Transverse colon (tissue), 4 donors: Measurements from ENCODE around the gene SOD1. TPM values are rescaled to one million over a fixed set of nuclear protein-coding genes. Genes with fewer than 3 reads are reported as not detected.
"Not testable (repeated sequence)": the region's sequence is repeated elsewhere in the genome, so short reads cannot be mapped to it uniquely, and the experiment has no call there.

Experiments
- DNase-seq: peaks from one replicate; pipeline ENCODE4 v3.0.0-alpha.2; 2019
- H3K27ac ChIP-seq, 4 donors: fragments of 200-600 bp; sonication (generic); 2 replicates each; pipeline ENCODE4 v1.5.1; 2016 to 2018; ENCODE audit warnings: inconsistent platforms in 4 of 4
- H3K27me3 ChIP-seq: fragments of 200-600 bp; sonication (generic); 2 replicates; pipeline ENCODE4 v1.5.1; 2017; ENCODE audit warnings: inconsistent platforms
- H3K36me3 ChIP-seq, 4 donors: fragments of 200-600 bp; sonication (generic); 2 replicates each; pipeline ENCODE4 v1.5.1; 2017 to 2019; ENCODE audit warnings: inconsistent platforms in 4 of 4
- H3K4me1 ChIP-seq, 4 donors: fragments of 200-600 bp; sonication (generic); 2 replicates each; pipeline ENCODE4 v1.5.1; 2017 to 2020; ENCODE audit warnings: inconsistent platforms in 4 of 4
- H3K4me3 ChIP-seq, 4 donors: fragments of 200-600 bp; sonication (generic); 1 replicate in 1 of 4; 2 replicates in 3 of 4; pipeline versions ENCODE4 v1.5.1 to v1.6.1; 2017 to 2019; ENCODE audit warnings: inconsistent platforms in 4 of 4
- H3K9me3 ChIP-seq, 2 donors: fragments of 200-600 bp; sonication (generic); 2 replicates each; pipeline ENCODE4 v1.5.1; 2017 to 2019; ENCODE audit warnings: inconsistent platforms in 2 of 2
- EP300 ChIP-seq: sonication (generic); formaldehyde crosslinking; IDR thresholded peaks from one replicate; pipeline ENCODE4 v1.6.1; 2017; ENCODE audit warnings: antibody characterized with exemption, low read depth
- POLR2A ChIP-seq: fragments of 450-650 bp; IDR thresholded peaks from one replicate; pipeline ENCODE4 v1.6.1; 2016; ENCODE audit warnings: antibody characterized with exemption, mild to moderate bottlenecking, moderate library complexity
- POLR2AphosphoS5 ChIP-seq, 3 donors: sonication (generic); formaldehyde crosslinking; IDR thresholded peaks; one replicate each; pipeline ENCODE4 v1.6.1; 2016; ENCODE audit warnings: antibody characterized with exemption in 3 of 3
- WGBS, 2 donors: methylation state at CpG; one replicate each; pipeline ENCODE4 v1.1.5; 2018; ENCODE audit warnings: low coverage in 1 of 2; 5-methylcytosine and 5-hydroxymethylcytosine counted together
- in situ Hi-C, 4 donors: fragments of 200-750 bp; cut with MboI; loops; one replicate each; pipeline versions ENCODE4 v1.15.0 to v1.15.1; 2017; ENCODE audit warnings: low sequenced_read_pairs in 3 of 4, low pct_ligation_motif_present in 1 of 4, low pct_unique_long_range_greater_than_20kb in 1 of 4
- intact Hi-C: fragments of 100-400 bp; cut with DNase I; formaldehyde crosslinking; loops from one replicate; pipeline ENCODE4 v1.15.1; 2023; ENCODE audit warnings: low total_unique reads
- total RNA-seq, 4 donors: library from RNA; depleted of rRNA; stranded (reverse); fragments of >200 nt; gene quantifications; one replicate each; pipeline ENCODE4 v1.1.0, GENCODE V29; 2016
- TF ChIP-seq, protein P1 (sequence below), 5 experiments: fragments of 200-600 bp in 3 of 5; fragments of 450-650 bp in 2 of 5; sonication (generic) in 3 of 5; IDR thresholded peaks; 1 replicate in 2 of 5; 2 replicates in 3 of 5; pipeline ENCODE4 v1.5.1; 2016 to 2017; ENCODE audit warnings: antibody characterized with exemption in 5 of 5, inconsistent platforms in 3 of 5, mild to moderate bottlenecking in 2 of 5, moderate library complexity in 1 of 5

SOD1 gene
- total RNA-seq, 4 donors from 2014 or later, result 117 to 312 (median 256) TPM

DNA sequence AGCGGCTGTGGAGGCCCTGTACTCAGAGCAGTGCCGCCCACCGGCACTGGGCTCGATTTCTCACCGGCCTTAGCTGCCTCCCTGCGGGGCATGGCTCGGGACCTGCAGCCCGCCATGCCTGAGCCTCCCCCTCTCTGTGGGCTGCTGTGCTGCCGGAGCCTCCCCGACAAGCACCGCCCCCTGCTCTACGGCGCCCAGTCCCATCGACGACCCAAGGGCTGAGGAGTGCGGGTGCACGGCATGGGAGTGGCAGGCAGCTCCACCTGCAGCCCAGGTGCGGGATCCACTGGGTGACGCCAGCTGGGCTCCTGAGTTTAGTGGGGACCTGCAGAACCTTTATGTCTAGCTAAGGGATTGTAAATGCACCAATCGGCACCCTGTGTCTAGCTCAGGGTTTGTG lies 5.2 kb upstream of the SOD1 start:
- in situ Hi-C loops (no loop called here), intact Hi-C loops (no loop called here)
- WGBS, 2 donors, result 95% methylated on average over 20 of the region's 20 CpGs; no CpG with 5 or more reads in 1 of the 2 donors
- H3K4me1 ChIP-seq, result peaks cover 0 to 22% (median 8%) of the 10 kb centered on the region in 4 donors
- H3K27ac ChIP-seq, result no peak overlapping the region
- no peak overlapping the region for H3K4me3 ChIP-seq
- H3K27me3 ChIP-seq, result no peaks in the 10 kb centered on the region
- H3K9me3 ChIP-seq, result no peaks in the 10 kb centered on the region
- no peaks in the 10 kb centered on the region for H3K36me3 ChIP-seq
- DNase-seq, result no peak
- TF ChIP-seq, protein P1, sequence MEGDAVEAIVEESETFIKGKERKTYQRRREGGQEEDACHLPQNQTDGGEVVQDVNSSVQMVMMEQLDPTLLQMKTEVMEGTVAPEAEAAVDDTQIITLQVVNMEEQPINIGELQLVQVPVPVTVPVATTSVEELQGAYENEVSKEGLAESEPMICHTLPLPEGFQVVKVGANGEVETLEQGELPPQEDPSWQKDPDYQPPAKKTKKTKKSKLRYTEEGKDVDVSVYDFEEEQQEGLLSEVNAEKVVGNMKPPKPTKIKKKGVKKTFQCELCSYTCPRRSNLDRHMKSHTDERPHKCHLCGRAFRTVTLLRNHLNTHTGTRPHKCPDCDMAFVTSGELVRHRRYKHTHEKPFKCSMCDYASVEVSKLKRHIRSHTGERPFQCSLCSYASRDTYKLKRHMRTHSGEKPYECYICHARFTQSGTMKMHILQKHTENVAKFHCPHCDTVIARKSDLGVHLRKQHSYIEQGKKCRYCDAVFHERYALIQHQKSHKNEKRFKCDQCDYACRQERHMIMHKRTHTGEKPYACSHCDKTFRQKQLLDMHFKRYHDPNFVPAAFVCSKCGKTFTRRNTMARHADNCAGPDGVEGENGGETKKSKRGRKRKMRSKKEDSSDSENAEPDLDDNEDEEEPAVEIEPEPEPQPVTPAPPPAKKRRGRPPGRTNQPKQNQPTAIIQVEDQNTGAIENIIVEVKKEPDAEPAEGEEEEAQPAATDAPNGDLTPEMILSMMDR (IDR thresholded peaks at IDR 0.05), result no peak
- TF ChIP-seq POLR2A (no peak), POLR2AphosphoS5 (IDR thresholded peaks at IDR 0.05) (no peak), EP300 (no peak)

DNA sequence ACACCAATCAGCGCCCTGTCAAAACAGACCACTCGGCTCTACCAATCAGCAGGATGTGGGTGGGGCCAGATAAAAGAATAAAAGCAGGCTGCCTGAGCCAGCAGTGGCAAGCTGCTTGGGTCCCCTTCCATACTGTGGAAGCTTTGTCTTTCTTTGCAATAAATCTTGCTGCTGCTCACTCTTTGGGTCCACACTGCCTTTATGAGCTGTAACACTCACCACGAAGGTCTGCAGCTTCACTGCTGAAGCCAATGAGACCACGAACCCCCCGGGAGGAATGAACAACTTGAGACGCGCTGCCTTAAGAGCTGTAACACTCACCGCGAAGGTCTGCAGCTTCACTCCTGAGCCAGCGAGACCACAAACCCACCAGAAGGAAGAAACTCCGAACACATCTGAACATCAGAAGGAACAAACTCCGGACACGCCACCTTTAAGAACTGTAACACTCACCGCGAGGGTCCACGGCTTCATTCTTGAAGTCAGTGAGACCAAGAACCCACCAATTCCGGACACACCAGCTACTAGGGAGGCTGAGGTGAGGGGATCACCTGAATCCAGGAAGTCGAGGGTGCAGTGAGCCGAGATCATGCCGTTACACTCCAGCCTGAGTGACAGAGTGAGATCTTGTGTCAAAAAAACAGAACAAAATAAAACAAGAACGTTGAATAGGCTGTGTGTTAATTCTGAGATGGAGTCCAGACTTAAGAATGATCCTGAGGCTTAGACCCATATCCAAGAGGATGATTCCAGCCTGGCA lies 4.5 kb upstream of the SOD1 start:
- H3K4me3 ChIP-seq, in situ Hi-C loops: not testable (repeated sequence)

GRCh38 chr21:31656199-31657095 lies 3.0 kb upstream of the SOD1 start:
- H3K27ac ChIP-seq, result peak overlapping the region; percentile 90 to 97 (median 95)
- peaks cover 3 to 34% (median 17%) of the 10 kb centered on the region in 4 donors for H3K4me1 ChIP-seq
- no peaks in the 10 kb centered on the region for H3K36me3 ChIP-seq
- TF ChIP-seq, protein P1 (IDR thresholded peaks at IDR 0.05), result no peak
- TF ChIP-seq POLR2A (no peak), POLR2AphosphoS5 (IDR thresholded peaks at IDR 0.05) (no peak), EP300 (no peak)
- in situ Hi-C loops (no loop called here), intact Hi-C loops (loop anchor here (5.0 kb wide), 1 partner anchor 81 kb away; no protein-coding TSS in a partner anchor)
- no peak for DNase-seq
- 77 to 81% methylated on average over 9 to 13 of the region's 13 CpGs for WGBS, 2 donors
- H3K9me3 ChIP-seq, result no peaks in the 10 kb centered on the region
- no peaks in the 10 kb centered on the region for H3K27me3 ChIP-seq
- H3K4me3 ChIP-seq, result no peak overlapping the region

More for the DNA sequence above, 4.5 kb upstream of the SOD1 start:
- H3K27ac ChIP-seq, DNase-seq, H3K36me3 ChIP-seq, H3K27me3 ChIP-seq, H3K9me3 ChIP-seq: not testable (repeated sequence)
- 78 to 80% methylated on average over 1 to 21 of the region's 21 CpGs for WGBS, 2 donors
- H3K4me1 ChIP-seq, result peaks cover 0 to 22% (median 8%) of the 10 kb centered on the region in 4 donors
- intact Hi-C loops, result loop anchor here (5.0 kb wide), 1 partner anchor 82 kb away; no protein-coding TSS in a partner anchor

DNA sequence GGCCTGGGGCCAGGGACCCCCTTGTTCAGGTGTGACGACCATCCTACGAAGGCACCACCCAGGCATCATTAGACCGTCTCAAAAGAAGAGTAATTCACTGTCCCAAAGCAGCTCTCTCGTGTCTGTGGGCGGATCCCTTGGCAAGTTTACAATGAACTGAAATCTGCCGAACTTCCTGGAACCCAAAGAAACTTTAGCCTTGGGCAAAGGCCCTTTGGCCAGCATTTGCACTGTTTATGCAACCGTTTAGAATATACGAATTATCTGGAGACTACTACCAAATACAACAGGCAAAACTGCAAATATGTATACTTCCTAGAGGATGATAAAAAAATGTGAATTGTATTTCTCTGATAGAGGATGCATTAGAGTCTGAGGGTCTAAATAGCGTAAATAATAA lies 1.4 kb upstream of the SOD1 start:
- H3K27me3 ChIP-seq, result no peaks in the 10 kb centered on the region
- no peaks in the 10 kb centered on the region for H3K9me3 ChIP-seq
- DNase-seq, result peak; percentile 74
- intact Hi-C loops (loop anchor here (5.0 kb wide), 1 partner anchor 79 kb away; no protein-coding TSS in a partner anchor), in situ Hi-C loops (no loop called here)
- no peak overlapping the region for H3K4me3 ChIP-seq
- 36 to 52% methylated on average over 6 to 9 of the region's 9 CpGs for WGBS, 2 donors
- TF ChIP-seq EP300, result no peak
- TF ChIP-seq POLR2AphosphoS5 (IDR thresholded peaks at IDR 0.05), result peak in 1 of 3 donors; percentile 54
- peaks cover 7 to 50% (median 30%) of the 10 kb centered on the region in 4 donors for H3K4me1 ChIP-seq
- H3K27ac ChIP-seq, result peak overlapping the region; percentile 90 to 97 (median 95)
- H3K36me3 ChIP-seq, result no peaks in the 10 kb centered on the region

GRCh38 chr21:31659286-31659535 lies 282 bp upstream of the SOD1 start:
- no peaks in the 10 kb centered on the region for H3K27me3 ChIP-seq
- TF ChIP-seq, protein P1 (IDR thresholded peaks at IDR 0.05), result no peak
- TF ChIP-seq EP300 (no peak), POLR2AphosphoS5 (IDR thresholded peaks at IDR 0.05) (no peak), POLR2A (no peak)
- H3K4me3 ChIP-seq, result peak overlapping the region; percentile 5 to 92 (median 80)
- peak overlapping the region; percentile 90 to 97 (median 95) for H3K27ac ChIP-seq
- 0 to 2% methylated on average over 9 to 18 of the region's 18 CpGs for WGBS, 2 donors
- no peak for DNase-seq
- no peaks in the 10 kb centered on the region for H3K36me3 ChIP-seq
- peaks cover 7 to 51% (median 30%) of the 10 kb centered on the region in 4 donors for H3K4me1 ChIP-seq
- no peaks in the 10 kb centered on the region for H3K9me3 ChIP-seq
- in situ Hi-C loops, result no loop called here
- intact Hi-C loops, result loop anchor here (5.0 kb wide), 1 partner anchor 78 kb away; no protein-coding TSS in a partner anchor
